ENCODE results near the gene SPATA46. TPM values are rescaled to one million over a fixed set of nuclear protein-coding genes. Genes with fewer than 3 reads are reported as not detected.

The SPATA46 gene
- total RNA-seq, 2 experiments from 2014 or later: not detected

DNA sequence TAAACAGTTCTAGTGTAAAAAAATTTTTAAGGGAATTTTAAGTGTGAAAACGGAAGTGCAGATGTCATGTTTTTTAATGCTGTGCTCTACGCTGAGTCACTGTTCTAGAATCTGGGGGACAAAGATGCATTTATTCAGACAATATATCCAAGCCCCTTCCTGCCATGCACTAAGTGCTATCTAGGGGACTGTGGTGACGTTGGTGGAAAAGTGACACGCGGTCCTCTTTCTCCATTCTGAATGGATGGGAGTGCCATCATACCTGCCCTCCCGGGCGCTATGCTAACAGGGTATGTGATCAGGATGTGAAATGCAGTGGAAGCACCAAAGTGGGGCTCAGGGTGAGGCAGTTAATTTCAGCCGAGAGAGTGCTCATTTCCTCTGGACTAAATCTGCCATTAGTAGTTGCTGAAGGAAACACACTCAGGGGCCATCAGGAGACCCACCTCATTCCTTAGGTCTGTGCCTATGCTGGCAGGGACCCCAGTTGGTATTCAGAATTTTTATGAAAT lies 11.5 kb upstream of the SPATA46 start:
- no peaks in the 10 kb centered on the region for H3K36me3 Mint-ChIP-seq (ENCODE audit: low read depth)
- peaks cover 2% of the 10 kb centered on the region for H3K4me1 Mint-ChIP-seq
- H3K9me3 Mint-ChIP-seq: no peaks in the 10 kb centered on the region
- no peak overlapping the region for H3K27ac Mint-ChIP-seq
- ChIA-PET POLR2A (no interaction called here), CTCF (no interaction called here)
- DNase-seq: no peak
- H3K4me3 Mint-ChIP-seq: no peak overlapping the region
- H3K27me3 Mint-ChIP-seq: peaks cover 6% of the 10 kb centered on the region

DNA sequence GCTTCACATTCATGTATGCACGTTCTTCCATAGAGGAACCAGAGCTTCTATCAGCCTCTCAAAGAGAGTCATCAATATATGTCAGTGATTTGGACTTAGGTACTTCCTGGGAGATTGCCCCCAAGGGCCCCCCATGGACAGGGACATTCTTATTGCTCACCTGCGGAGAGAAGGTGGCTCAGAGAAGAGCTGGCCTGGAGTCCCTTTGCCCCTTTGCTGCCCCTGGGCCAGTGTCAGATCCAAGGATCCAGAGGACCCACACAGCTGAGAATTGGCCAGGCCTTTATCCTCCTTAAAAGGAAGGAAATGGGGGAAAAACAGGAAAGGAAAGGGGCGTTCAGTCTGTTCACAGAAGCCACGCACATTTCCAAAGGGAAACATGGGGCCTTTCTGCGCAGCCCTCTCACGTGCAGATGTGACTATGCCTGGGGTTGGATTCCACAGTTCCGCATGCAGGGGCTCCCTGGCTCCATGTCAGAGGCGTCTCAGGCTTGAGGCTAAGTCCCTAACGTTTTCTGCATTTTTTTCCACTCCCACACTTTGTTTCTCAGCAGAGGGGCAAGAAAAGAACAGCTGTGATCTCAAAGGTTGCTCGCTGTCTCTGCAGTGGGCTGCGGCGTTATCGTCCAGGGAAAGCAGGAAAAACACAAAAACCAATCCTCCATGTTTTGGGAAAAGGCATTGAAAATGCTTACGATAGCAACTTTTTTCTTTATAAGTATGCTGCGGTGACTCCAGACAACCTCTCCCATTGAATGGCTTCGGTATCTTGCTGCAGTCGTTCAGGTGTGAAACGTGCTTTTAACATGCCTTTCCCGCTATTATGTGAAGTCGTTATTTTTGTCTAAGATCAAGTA lies 10.8 kb upstream of the SPATA46 start:
- no peak overlapping the region for H3K27ac Mint-ChIP-seq
- H3K36me3 Mint-ChIP-seq (ENCODE audit: low read depth): no peaks in the 10 kb centered on the region
- H3K4me1 Mint-ChIP-seq: peaks cover 2% of the 10 kb centered on the region
- H3K27me3 Mint-ChIP-seq: peaks cover 6% of the 10 kb centered on the region
- no peak for DNase-seq
- no peaks in the 10 kb centered on the region for H3K9me3 Mint-ChIP-seq
- POLR2A ChIA-PET: no interaction called here
- H3K4me3 Mint-ChIP-seq: no peak overlapping the region
- CTCF ChIA-PET: no interaction called here

DNA sequence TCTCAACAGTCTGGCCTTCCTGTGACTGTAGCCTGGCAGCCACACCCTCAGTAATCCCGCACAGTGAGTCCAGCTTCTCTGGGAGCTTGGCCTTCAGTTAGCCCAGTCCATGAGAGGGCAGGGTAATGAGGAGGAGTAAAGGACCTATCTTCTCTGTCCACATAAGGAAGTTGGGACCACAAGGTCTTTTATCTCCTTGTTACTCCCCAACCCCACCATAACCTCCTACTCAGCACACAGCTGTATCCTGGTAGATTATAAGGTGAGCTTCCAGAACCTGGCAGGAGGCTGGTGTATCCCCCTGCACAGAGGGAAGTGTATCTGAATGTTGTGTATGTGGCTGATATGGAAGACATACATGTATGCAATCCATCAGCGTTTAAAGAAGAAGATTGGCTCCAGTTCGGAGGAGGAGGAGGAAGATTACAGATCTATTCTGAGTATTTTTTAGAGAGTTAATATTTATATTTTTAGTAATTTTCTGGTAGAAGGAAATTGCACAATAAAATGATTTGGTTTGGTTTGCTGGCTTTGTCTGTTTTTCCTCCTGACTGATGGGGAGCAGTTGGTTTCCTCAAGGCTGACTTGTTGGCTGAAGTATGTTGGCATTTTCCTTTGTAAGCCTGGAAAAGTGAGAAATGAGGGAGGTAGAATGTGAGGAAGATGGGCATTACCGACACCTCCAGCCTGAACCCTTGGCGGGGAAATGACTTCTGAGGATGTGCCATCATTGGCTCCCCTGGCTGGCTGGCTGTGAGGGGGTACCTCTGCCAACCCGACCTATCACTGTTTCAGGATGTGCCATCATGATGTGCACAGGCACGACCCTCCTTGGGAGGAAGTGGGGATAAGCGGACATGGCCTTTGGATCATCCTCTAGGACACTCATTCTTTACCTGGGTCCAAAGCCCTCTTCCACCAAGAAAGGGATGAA lies 9.9 kb upstream of the SPATA46 start:
- Mint-ChIP-seq H3K27ac (no peak overlapping the region), H3K4me3 (no peak overlapping the region), H3K36me3 (ENCODE audit: low read depth) (no peaks in the 10 kb centered on the region), H3K27me3 (peaks cover 6% of the 10 kb centered on the region), H3K9me3 (no peaks in the 10 kb centered on the region), H3K4me1 (peaks cover 2% of the 10 kb centered on the region)
- DNase-seq: no peak
- ChIA-PET POLR2A (no interaction called here), CTCF (no interaction called here)

DNA sequence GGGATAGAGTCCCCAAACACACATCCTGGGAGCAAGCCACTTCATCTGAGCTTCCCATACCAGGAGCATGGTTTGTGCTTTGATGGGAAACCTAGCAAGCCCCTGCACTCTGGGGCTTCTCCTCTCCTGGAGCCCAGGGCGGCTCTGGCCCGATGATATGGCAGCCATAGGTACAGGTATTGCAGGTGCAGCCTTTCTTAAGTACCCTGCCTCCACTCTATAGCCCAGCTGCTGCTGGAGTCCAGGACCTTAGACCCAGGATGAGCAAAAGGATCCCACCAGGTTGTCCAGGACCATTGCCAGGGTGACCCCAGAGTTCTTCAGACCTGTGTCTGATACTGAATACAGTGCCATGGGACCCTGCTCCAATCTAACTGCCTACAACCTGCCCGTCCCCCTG lies 9.0 kb upstream of the SPATA46 start:
- CTCF ChIA-PET: no interaction called here
- no peak overlapping the region for H3K4me3 Mint-ChIP-seq
- no peaks in the 10 kb centered on the region for H3K9me3 Mint-ChIP-seq
- peaks cover 2% of the 10 kb centered on the region for H3K4me1 Mint-ChIP-seq
- no peak for DNase-seq
- no peaks in the 10 kb centered on the region for H3K36me3 Mint-ChIP-seq (ENCODE audit: low read depth)
- no peak overlapping the region for H3K27ac Mint-ChIP-seq
- POLR2A ChIA-PET: no interaction called here
- peaks cover 6% of the 10 kb centered on the region for H3K27me3 Mint-ChIP-seq

DNA sequence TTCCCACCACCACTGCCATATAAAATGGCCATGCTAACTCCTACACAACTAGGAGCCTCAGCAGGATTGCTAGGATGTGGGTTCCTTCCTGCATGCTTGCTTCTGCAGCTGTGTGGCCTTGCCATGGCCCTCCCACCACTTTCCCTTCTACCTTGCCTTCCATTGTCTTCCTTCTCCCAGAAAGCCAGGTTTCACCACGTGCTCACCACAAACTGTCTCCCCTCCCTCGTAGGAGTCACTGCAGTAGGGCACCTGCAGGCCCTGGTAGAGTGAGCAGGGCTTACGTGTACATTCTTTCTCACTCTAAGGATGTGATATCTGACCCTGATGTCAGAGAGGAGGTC lies 8.6 kb upstream of the SPATA46 start:
- CTCF ChIA-PET: no interaction called here
- Mint-ChIP-seq H3K4me3 (no peak overlapping the region), H3K9me3 (no peaks in the 10 kb centered on the region), H3K27ac (no peak overlapping the region), H3K4me1 (peaks cover 2% of the 10 kb centered on the region), H3K27me3 (peaks cover 2% of the 10 kb centered on the region), H3K36me3 (ENCODE audit: low read depth) (no peaks in the 10 kb centered on the region)
- POLR2A ChIA-PET: no interaction called here
- DNase-seq: no peak

DNA sequence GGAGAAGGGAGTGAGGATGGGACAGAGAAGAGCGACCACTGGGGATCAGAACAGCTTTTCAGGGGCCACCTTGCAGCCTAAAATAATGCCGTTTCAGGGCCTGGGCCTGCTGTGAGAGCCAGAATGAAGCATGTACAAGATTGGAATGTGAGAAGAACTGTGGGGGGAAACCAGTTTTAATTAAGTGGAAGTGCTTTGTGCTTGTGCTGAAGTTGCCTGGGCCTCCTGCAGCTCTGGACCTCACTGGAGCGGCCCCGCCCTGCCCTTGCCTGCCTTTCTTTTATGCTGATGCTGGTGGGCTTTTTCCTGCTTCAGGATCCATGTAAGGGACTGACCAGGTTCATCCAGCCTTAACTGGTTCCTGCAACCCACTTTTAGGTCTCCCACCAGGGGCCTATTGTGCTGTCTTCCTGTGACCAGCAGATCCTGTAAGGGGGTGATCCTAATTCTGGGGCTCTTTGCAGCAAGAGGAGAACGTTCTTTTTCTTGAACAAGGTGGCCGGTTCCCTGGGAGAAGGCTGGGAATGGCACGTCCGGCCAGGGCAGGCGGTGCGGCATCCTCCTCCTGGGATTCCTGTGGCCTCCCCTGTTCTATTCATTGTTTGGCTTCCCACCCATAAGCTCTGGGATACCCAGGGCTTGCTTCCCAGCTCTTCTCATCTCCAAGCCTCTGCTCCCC lies 8.1 kb upstream of the SPATA46 start:
- H3K27ac Mint-ChIP-seq: no peak overlapping the region
- H3K9me3 Mint-ChIP-seq: no peaks in the 10 kb centered on the region
- ChIA-PET POLR2A (no interaction called here), CTCF (interaction anchor here (0.8 kb wide), 1 partner anchor 27 kb away, joined by 3 read pairs; the partner anchor contains the start of gene SH2D1B)
- no peak overlapping the region for H3K4me3 Mint-ChIP-seq
- no peaks in the 10 kb centered on the region for H3K36me3 Mint-ChIP-seq (ENCODE audit: low read depth)
- peaks cover 1% of the 10 kb centered on the region for H3K27me3 Mint-ChIP-seq
- H3K4me1 Mint-ChIP-seq: peaks cover 2% of the 10 kb centered on the region
- DNase-seq: no peak

DNA sequence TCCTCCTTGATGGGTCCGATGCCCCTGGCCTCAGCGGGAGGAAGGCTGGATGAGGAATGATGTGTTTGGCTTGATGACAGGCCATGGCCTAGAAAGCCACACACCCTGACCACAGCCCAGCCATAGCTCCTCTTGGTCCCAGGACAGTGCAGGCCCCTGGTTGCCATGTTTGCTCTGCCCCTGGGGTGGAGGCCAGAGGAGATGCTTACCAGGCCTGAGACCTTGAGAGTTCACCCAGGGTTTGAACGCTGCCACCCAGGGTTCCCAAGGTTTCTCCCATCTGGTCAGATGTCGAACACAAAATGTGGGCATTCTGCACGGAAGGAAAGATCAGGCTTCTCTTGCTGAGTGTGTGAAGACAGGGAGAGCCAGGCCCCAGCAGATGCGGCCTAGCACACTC lies 7.5 kb upstream of the SPATA46 start:
- no peaks in the 10 kb centered on the region for H3K36me3 Mint-ChIP-seq (ENCODE audit: low read depth)
- no peaks in the 10 kb centered on the region for H3K27me3 Mint-ChIP-seq
- no peak for DNase-seq
- POLR2A ChIA-PET: no interaction called here
- H3K4me1 Mint-ChIP-seq: no peaks in the 10 kb centered on the region
- no peak overlapping the region for H3K27ac Mint-ChIP-seq
- CTCF ChIA-PET: interaction anchor here (0.8 kb wide), 1 partner anchor 28 kb away, joined by 3 read pairs; the partner anchor contains the start of gene SH2D1B
- no peaks in the 10 kb centered on the region for H3K9me3 Mint-ChIP-seq
- H3K4me3 Mint-ChIP-seq: no peak overlapping the region

DNA sequence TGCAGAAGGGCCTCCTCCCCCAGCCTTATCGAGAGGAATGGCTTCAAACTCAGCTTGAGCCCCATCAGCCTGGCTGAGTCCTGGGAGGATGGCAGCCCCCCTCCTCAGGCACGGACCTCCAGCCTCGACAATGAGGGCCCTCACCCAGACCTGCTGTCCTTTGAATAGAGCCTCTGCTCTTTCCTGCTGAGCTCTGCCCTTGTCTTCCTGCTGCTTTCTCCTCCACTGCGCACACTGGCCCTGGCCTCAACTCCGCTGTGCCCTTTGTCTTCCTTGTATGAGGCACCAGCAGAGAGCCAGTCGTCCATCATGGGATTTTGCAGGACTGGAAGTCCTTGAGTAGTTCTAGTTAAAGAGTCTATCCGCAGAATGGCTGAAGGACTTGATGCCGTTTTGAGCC lies 6.9 kb upstream of the SPATA46 start:
- POLR2A ChIA-PET: no interaction called here
- Mint-ChIP-seq H3K36me3 (ENCODE audit: low read depth) (no peaks in the 10 kb centered on the region), H3K4me1 (no peaks in the 10 kb centered on the region), H3K4me3 (no peak overlapping the region), H3K27ac (no peak overlapping the region), H3K27me3 (no peaks in the 10 kb centered on the region), H3K9me3 (no peaks in the 10 kb centered on the region)
- DNase-seq: no peak
- CTCF ChIA-PET: interaction anchor here (0.8 kb wide), 1 partner anchor 29 kb away, joined by 3 read pairs; the partner anchor contains the start of gene SH2D1B

DNA sequence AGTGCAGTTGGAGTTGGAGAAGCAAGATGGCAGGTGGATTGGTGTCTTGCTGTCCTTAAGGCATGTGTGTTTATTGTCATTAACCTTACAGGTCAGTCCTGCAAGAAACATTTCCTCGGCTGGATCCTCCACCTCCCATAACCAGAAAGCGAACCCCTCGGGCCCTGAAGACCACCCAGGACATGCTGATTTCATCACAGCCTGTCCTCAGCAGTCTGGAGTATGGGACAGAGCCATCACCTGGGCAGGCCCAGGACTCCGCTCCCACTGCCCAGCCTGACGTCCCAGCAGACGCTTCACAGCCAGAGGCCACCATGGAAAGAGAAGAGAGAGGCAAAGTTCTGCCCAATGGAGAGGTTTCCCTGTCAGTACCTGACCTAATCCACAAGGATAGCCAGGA lies 6.4 kb upstream of the SPATA46 start:
- no peaks in the 10 kb centered on the region for H3K27me3 Mint-ChIP-seq
- CTCF ChIA-PET: interaction anchor here (0.8 kb wide), 1 partner anchor 16 kb away, joined by 3 read pairs; no protein-coding TSS in a partner anchor
- H3K9me3 Mint-ChIP-seq: no peaks in the 10 kb centered on the region
- H3K4me3 Mint-ChIP-seq: no peak overlapping the region
- POLR2A ChIA-PET: interaction anchor here (0.6 kb wide), 1 partner anchor 514 kb away, joined by 3 read pairs; no protein-coding TSS in a partner anchor
- no peaks in the 10 kb centered on the region for H3K36me3 Mint-ChIP-seq (ENCODE audit: low read depth)
- H3K4me1 Mint-ChIP-seq: no peaks in the 10 kb centered on the region
- no peak for DNase-seq
- no peak overlapping the region for H3K27ac Mint-ChIP-seq

DNA sequence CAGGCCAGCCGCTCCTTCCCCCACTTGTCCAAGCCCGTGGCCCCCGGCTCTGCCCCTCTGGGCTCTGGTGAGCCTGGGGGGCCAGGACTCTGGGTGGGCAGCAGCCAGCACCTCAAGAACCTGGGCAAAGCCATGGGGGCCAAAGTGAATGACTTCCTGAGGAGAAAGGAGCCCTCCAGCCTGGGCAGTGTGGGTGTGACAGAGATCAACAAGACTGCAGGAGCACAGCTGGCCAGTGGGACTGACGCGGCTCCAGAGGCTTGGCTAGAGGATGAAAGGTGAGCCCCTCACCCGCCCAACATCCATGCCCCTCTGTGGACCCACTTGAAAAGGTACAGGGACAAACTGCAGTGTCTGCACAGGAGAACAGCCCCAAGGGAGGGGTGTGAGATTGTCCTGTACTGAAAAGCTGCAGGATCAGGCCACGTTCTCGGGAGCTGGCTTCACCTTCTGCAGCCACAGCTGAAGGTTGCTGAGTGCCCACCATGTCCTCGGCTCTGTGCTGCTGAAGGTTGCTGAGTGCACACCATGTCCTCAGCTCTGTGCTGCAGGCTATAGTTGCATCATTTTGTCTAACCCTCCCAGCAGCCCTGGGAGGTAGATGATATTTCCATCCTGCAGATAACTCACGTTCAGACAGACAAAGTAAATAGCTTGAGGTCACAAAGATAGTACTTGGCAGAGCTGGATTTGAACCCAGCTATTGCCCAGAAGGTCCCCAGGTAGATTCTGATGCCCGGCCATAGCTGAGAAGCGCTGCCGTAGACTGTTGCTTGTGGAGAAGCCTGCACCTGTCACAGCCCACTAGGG lies 5.5 kb upstream of the SPATA46 start:
- no peak overlapping the region for H3K4me3 Mint-ChIP-seq
- H3K9me3 Mint-ChIP-seq: no peaks in the 10 kb centered on the region
- no peaks in the 10 kb centered on the region for H3K27me3 Mint-ChIP-seq
- H3K4me1 Mint-ChIP-seq: no peaks in the 10 kb centered on the region
- no peaks in the 10 kb centered on the region for H3K36me3 Mint-ChIP-seq (ENCODE audit: low read depth)
- no peak overlapping the region for H3K27ac Mint-ChIP-seq
- DNase-seq: no peak
- POLR2A ChIA-PET: no interaction called here
- CTCF ChIA-PET: interaction anchor here (0.8 to 1.1 kb wide), 2 partner anchors 17 to 27 kb away, joined by 3 read pairs; no protein-coding TSS in a partner anchor

DNA sequence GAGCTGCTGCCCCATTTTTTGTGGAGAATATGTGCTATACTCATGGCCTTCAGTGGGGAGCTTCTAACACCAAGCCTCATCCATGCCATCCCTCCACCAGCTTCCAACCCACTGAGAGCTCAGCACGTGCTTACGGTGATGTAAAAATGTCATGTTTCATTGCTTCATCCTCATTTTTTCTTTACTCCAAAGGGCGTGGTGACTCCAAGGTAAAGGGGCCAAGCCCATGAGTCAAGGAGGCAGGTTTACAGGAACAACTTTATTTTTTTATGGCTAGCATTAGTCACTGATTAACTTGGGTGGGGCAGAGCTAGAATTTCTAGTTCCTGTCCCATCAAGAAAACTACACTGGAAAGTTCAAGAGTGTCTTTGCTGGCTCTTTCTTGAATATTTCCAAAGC lies 4.7 kb upstream of the SPATA46 start, which contains the start of gene C1orf226:
TSS of gene C1orf226 (plus strand) at position 346 of the 400 bp plus-strand sequence. CDS start 174 bp downstream, outside the sequence.
- Mint-ChIP-seq H3K27me3 (no peaks in the 10 kb centered on the region), H3K4me1 (no peaks in the 10 kb centered on the region), H3K36me3 (ENCODE audit: low read depth) (no peaks in the 10 kb centered on the region), H3K9me3 (no peaks in the 10 kb centered on the region), H3K27ac (no peak within 1 kb of the TSS), H3K4me3 (no peak within 1 kb of the TSS)
- no peak for DNase-seq
- ChIA-PET CTCF (no interaction called here), POLR2A (no interaction called here)
